Breast epithelium (tissue), 3 donors: Measurements from ENCODE around the gene TAS2R60.

Experiments
- POLR2A ChIP-seq: fragments of 450-650 bp; IDR thresholded peaks from one replicate; pipeline ENCODE4 v1.6.1; 2016; ENCODE audit warnings: antibody characterized with exemption, mild to moderate bottlenecking, moderate library complexity
- TF ChIP-seq, protein P1 (sequence below), 3 donors: fragments of 450-650 bp; IDR thresholded peaks; one replicate each; pipeline ENCODE4 v1.5.1; 2016 to 2017; ENCODE audit warnings: antibody characterized with exemption in 3 of 3, mild to moderate bottlenecking in 3 of 3, moderate library complexity in 3 of 3

DNA sequence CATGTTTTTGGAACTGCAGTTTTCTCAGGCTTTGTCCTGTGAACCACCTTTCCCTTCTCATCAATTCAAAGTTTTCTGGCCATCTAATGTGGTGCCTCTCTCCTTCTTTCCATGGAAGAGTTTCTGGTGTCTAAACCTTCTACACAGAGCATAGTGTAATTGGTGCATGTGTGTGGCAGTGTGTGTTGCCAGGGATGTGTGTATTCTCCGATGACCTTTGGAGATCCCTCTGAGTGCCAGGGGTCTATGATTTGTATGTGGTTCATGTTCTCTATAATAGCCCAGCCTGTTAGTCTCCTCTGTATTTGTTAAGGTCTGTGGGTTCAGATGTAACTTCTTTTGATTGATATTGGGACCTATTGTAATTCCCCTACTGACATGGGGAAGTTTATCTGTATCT is 1.5 kb downstream of the TAS2R60 start:
- TF ChIP-seq, protein P1, sequence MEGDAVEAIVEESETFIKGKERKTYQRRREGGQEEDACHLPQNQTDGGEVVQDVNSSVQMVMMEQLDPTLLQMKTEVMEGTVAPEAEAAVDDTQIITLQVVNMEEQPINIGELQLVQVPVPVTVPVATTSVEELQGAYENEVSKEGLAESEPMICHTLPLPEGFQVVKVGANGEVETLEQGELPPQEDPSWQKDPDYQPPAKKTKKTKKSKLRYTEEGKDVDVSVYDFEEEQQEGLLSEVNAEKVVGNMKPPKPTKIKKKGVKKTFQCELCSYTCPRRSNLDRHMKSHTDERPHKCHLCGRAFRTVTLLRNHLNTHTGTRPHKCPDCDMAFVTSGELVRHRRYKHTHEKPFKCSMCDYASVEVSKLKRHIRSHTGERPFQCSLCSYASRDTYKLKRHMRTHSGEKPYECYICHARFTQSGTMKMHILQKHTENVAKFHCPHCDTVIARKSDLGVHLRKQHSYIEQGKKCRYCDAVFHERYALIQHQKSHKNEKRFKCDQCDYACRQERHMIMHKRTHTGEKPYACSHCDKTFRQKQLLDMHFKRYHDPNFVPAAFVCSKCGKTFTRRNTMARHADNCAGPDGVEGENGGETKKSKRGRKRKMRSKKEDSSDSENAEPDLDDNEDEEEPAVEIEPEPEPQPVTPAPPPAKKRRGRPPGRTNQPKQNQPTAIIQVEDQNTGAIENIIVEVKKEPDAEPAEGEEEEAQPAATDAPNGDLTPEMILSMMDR (IDR thresholded peaks at IDR 0.05) = no peak
- TF ChIP-seq POLR2A = no peak
